ENCODE results near the gene TDRD12.
"Not testable (repeated sequence)": the region's sequence is repeated elsewhere in the genome, so short reads cannot be mapped to it uniquely, and the experiment has no call there.

GRCh38 chr19:32694851-32695250 lies 24.7 kb upstream of the TDRD12 start:
- not testable (repeated sequence) for TF ChIP-seq CTCF (optimal IDR thresholded peaks at IDR 0.05 in 1 of 3, IDR thresholded peaks at IDR 0.05 in 1 of 3, conservative IDR thresholded peaks at IDR 0.05 in 1 of 3; ENCODE audit: extremely low read depth in 1 of 3, insufficient read depth in 2 of 3, low read length in 3 of 3); EZH2 (IDR thresholded peaks at IDR 0.05; ENCODE audit: low read length)
